Measurements from ENCODE around the gene NDUFS1. TPM values are rescaled to one million over a fixed set of nuclear protein-coding genes. Genes with fewer than 3 reads are reported as not detected.
A peak's percentile ranks its signal among the peaks of the same experiment; 100 is the strongest.

Gene NDUFS1
- total and polyA plus RNA-seq, 9 of the 15 experiments (the other 6 are each of a cell fraction or from before 2014, with no cell fraction given) = 75.0 to 130 (median 91.5) TPM

DNA sequence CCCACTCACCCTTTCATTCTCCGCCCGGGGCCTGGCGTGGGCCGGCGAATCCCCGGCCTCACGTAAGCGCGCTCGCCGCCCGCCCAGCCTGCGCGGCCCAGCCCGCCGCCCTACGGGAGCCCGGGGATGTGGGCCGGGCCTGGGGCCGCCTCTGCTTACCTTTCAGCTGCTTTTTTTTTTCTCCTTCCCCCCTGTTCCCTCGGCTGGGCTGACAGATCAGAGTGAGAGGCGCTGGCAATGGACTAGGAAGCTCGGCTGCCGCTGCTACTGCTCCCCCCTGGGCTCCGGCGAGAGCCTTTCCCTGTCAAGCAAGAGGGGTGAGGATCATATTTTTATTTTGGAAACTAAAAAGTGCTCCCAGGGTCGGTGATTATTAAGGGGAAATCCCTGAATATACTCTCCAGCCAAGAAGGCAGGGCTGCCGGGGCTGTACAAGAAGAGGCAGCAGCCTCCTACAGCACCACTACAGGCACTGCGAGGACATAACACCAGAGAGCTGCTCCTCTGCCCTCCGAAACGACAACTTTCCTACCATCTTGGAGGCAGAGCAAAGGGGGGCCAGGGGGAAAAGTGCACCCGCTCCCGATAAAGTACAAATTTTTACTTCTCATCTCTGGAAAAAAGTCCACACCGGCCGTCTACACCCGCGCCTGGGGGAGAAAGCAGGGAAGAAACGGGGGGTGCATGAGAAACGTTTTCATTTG lies 73.3 kb downstream of the NDUFS1 start, which contains the start of gene INO80D (continued):
- TF ChIP-seq SAP30 (IDR thresholded peaks at IDR 0.05; ENCODE audit: borderline replicate concordance, insufficient read depth, low read depth, low read length, poor library complexity, severe bottlenecking) (no peak), ZNF384 (IDR thresholded peaks at IDR 0.05; ENCODE audit: low read depth, low read length) (peak; percentile 77), RBM25 (IDR thresholded peaks at IDR 0.05; ENCODE audit: low read depth, low read length, severe bottlenecking) (no peak), FOSL1 (tag; conservative IDR thresholded peaks at IDR 0.05) (no peak), KDM5B (IDR thresholded peaks at IDR 0.05; ENCODE audit: insufficient replicate concordance, low read depth, low read length) (peak; percentile 84), IRF9 (tag; IDR thresholded peaks at IDR 0.05) (no peak), ARID1B (IDR thresholded peaks at IDR 0.05) (no peak), POLR2H (tag; IDR thresholded peaks at IDR 0.05; ENCODE audit: low read depth) (no peak), HEY1 (CRISPR knock-in tag; IDR thresholded peaks at IDR 0.05; ENCODE audit: borderline replicate concordance) (no peak), FOXP1 (CRISPR knock-in tag; IDR thresholded peaks at IDR 0.05) (peak; percentile 68; the same call in 1 of the 2 replicates), ELK1 (CRISPR knock-in tag; IDR thresholded peaks at IDR 0.05) (no peak), ZNF507 (tag; conservative IDR thresholded peaks at IDR 0.05) (no peak), TAF9B (IDR thresholded peaks at IDR 0.05; ENCODE audit: partially characterized antibody) (no peak), CHCHD3 (CRISPR knock-in tag; IDR thresholded peaks at IDR 0.05) (no peak), POLR2G (IDR thresholded peaks at IDR 0.05; ENCODE audit: low read depth, low read length) (peak; percentile 83)
- TF ChIP-seq, protein P1, sequence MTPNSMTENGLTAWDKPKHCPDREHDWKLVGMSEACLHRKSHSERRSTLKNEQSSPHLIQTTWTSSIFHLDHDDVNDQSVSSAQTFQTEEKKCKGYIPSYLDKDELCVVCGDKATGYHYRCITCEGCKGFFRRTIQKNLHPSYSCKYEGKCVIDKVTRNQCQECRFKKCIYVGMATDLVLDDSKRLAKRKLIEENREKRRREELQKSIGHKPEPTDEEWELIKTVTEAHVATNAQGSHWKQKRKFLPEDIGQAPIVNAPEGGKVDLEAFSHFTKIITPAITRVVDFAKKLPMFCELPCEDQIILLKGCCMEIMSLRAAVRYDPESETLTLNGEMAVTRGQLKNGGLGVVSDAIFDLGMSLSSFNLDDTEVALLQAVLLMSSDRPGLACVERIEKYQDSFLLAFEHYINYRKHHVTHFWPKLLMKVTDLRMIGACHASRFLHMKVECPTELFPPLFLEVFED (CRISPR knock-in tag; conservative IDR thresholded peaks at IDR 0.05) = no peak
- TF ChIP-seq, protein P2, sequence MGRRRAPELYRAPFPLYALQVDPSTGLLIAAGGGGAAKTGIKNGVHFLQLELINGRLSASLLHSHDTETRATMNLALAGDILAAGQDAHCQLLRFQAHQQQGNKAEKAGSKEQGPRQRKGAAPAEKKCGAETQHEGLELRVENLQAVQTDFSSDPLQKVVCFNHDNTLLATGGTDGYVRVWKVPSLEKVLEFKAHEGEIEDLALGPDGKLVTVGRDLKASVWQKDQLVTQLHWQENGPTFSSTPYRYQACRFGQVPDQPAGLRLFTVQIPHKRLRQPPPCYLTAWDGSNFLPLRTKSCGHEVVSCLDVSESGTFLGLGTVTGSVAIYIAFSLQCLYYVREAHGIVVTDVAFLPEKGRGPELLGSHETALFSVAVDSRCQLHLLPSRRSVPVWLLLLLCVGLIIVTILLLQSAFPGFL (CRISPR knock-in tag; IDR thresholded peaks at IDR 0.05) = no peak
- TF ChIP-seq, protein P3, sequence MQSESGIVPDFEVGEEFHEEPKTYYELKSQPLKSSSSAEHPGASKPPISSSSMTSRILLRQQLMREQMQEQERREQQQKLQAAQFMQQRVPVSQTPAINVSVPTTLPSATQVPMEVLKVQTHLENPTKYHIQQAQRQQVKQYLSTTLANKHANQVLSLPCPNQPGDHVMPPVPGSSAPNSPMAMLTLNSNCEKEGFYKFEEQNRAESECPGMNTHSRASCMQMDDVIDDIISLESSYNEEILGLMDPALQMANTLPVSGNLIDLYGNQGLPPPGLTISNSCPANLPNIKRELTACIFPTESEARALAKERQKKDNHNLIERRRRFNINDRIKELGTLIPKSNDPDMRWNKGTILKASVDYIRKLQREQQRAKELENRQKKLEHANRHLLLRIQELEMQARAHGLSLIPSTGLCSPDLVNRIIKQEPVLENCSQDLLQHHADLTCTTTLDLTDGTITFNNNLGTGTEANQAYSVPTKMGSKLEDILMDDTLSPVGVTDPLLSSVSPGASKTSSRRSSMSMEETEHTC (IDR thresholded peaks at IDR 0.05) = no peak
- TF ChIP-seq, protein P4, sequence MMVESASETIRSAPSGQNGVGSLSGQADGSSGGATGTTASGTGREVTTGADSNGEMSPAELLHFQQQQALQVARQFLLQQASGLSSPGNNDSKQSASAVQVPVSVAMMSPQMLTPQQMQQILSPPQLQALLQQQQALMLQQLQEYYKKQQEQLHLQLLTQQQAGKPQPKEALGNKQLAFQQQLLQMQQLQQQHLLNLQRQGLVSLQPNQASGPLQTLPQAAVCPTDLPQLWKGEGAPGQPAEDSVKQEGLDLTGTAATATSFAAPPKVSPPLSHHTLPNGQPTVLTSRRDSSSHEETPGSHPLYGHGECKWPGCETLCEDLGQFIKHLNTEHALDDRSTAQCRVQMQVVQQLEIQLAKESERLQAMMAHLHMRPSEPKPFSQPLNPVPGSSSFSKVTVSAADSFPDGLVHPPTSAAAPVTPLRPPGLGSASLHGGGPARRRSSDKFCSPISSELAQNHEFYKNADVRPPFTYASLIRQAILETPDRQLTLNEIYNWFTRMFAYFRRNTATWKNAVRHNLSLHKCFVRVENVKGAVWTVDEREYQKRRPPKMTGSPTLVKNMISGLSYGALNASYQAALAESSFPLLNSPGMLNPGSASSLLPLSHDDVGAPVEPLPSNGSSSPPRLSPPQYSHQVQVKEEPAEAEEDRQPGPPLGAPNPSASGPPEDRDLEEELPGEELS (CRISPR knock-in tag; IDR thresholded peaks at IDR 0.05; ENCODE audit: borderline replicate concordance) = no peak

All from K562 (cell line).